ENCODE results near the gene FBXL14.

The FBXL14 gene

DNA sequence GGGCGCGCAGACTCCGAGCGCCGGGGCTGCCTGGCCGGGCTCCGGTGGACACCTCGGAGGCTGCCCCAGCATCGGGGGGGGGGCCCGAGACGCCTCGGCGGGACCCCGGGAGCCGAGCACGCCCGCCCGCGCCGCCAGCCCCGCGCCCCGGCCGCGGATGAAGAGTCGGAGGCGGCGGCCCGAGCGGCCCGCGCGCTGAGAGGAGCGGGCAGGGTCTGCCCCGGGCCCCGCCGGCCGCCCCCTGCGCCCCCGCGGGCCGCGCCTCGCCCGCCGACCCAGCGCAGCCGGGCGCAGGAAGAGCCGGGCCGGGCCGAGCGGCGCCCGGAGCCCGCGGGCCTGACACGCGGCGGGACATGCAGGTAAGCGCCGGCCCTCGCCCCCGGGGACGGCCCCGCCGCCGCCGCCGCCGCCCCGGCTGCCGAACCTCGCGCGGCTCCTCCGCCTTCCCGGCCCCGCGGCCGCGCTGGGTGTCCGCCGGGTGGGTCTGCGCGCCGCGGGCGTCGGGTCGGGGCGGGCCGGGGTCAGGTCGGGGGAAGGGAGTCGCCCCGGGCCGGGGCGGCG, 63.7 kb downstream of the FBXL14 start:
- DNase-seq (ENCODE audit: low read depth): no peak
- no peak overlapping the region for H3K4me3 ChIP-seq (ENCODE audit: low read depth, low read length)
- TF ChIP-seq, protein P1, sequence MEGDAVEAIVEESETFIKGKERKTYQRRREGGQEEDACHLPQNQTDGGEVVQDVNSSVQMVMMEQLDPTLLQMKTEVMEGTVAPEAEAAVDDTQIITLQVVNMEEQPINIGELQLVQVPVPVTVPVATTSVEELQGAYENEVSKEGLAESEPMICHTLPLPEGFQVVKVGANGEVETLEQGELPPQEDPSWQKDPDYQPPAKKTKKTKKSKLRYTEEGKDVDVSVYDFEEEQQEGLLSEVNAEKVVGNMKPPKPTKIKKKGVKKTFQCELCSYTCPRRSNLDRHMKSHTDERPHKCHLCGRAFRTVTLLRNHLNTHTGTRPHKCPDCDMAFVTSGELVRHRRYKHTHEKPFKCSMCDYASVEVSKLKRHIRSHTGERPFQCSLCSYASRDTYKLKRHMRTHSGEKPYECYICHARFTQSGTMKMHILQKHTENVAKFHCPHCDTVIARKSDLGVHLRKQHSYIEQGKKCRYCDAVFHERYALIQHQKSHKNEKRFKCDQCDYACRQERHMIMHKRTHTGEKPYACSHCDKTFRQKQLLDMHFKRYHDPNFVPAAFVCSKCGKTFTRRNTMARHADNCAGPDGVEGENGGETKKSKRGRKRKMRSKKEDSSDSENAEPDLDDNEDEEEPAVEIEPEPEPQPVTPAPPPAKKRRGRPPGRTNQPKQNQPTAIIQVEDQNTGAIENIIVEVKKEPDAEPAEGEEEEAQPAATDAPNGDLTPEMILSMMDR (IDR thresholded peaks at IDR 0.05; ENCODE audit: control insufficient read depth, extremely low read depth, insufficient read depth): no peak

DNA sequence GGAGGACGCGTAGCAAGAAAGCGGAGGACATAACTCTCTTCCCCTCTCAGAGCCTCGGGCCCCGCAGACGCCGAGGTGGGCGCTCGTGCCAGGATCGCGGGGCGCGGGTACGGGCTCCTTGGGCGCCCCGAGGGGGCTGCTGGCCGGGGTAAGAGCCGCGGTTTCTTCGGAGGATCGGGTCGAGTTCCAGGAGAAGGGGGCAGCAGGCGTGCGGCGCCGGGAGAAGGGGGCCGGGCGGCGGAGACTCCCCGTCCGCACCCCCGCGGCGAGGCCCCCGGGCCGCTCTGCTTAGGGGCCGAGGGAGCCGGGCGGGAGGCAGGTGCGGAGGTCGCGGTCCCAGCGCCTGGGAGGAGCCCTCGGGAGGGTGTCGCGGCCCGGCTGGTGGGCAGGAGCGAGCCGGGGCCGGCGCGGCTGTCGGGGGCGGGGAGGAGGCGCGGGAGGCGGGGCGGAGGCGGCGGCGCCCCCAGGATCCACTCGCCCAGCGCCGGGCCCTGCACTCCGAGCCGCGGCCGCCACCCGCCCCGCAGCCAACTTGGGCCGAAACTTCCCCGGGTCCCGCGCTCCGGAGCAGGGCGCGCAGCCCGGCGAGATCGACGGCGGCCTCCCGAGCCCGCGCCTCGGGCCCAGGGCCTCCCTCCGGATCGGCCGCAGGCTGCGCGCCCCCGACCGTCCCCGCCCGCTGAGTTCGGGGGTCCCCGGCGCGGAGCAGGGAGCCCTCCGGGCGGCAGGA, 64.4 kb downstream of the FBXL14 start:
- no peak overlapping the region for H3K4me3 ChIP-seq (ENCODE audit: low read depth, low read length)
- DNase-seq (ENCODE audit: low read depth): no peak
- TF ChIP-seq, protein P1 (IDR thresholded peaks at IDR 0.05; ENCODE audit: control insufficient read depth, extremely low read depth, insufficient read depth): no peak

DNA sequence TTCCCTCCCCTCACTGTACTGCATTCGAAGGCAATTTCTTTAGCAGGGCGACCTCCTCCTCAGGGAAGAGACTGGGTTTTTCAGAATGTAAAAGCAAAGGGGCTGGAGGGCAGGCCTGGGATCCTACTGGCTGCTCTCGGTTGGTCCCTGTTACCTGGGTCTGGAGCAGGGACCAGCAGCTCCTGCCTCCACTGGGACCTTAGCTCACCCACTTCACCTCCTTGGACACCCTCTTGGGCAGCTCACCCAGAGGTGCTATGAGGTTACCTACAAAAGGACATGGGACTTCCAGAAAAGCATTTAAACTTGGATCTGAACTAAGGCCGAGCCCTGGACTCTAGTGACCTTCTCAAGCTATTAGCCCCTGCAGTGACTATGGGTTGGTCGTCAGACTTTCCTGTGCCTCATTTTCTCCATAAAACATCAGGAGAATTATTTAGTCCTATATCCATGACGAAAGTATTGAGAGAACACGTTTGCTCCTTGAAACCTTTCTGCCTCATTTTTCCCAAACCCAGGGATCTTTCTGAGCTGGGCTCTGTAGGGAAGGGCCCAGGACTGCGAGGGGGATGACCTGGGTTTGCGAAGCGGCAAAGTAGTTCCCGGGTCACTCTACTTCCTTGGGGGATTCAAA, 65.0 kb downstream of the FBXL14 start:
- no peak for DNase-seq (ENCODE audit: low read depth)
- H3K4me3 ChIP-seq (ENCODE audit: low read depth, low read length): no peak overlapping the region
- TF ChIP-seq, protein P1 (IDR thresholded peaks at IDR 0.05; ENCODE audit: control insufficient read depth, extremely low read depth, insufficient read depth): no peak

DNA sequence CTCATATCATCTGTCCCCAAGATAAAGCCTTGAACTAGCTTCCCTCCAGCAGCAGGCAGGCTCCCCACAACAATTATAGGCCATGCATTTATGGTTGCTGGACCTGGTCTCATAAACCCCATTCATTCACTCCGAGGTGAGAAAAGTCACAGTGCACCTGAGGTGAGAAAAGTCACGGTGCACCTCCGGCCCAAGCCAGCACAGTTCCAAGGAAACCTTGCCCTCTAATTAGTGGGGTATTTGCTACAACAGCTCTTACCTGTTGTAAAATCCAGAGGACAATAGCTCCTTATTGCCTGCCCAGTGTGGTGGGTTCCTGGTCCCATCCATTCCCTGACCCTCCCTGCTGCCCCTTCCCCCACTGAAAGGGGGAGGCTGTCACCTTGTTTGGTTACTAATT, 65.6 kb downstream of the FBXL14 start:
- H3K4me3 ChIP-seq (ENCODE audit: low read depth, low read length): no peak overlapping the region
- DNase-seq (ENCODE audit: low read depth): no peak
- TF ChIP-seq, protein P1 (IDR thresholded peaks at IDR 0.05; ENCODE audit: control insufficient read depth, extremely low read depth, insufficient read depth): no peak

DNA sequence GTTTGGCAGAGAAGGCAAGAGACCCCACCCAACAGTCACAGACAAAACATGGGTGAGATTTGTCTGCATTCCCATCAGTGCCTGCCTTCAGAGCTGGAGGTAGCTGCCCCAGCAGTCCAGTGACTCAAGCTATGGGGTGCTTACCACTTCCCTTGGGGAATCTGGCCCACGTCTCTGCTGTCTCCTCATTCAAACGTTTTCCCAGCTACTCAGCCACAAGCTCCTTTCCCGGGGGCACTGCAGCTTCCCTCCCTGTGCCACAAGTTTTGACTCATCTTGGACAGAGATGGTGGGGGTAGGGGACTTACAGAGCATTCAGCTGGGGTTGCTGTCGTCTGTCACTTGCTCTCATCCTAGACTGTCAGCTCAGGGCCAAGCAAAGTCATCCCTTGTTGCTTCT, 66.6 kb downstream of the FBXL14 start:
- TF ChIP-seq, protein P1 (IDR thresholded peaks at IDR 0.05; ENCODE audit: control insufficient read depth, extremely low read depth, insufficient read depth): no peak
- H3K4me3 ChIP-seq (ENCODE audit: low read depth, low read length): no peak overlapping the region
- no peak for DNase-seq (ENCODE audit: low read depth)

DNA sequence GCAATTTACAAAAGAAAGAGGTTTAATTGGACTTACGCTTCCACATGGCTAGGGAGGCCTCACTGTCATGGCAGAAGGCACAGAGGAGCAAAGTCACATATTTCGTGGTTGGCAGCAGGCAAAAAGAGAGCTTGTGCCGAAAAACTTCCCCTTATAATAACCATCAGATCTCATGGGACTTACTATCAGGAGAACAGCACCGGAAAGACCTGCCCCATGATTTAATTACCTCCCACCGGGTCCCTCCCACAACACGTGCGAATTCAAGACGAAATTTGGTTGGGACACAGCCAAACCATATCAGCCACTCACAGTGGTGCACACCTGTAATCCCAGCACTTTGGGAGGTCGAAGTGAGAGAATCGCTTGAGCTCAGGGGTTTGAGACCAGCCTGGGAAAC, 68.5 kb downstream of the FBXL14 start:
- no peak for DNase-seq (ENCODE audit: low read depth)
- no peak overlapping the region for H3K4me3 ChIP-seq (ENCODE audit: low read depth, low read length)
- TF ChIP-seq, protein P1 (IDR thresholded peaks at IDR 0.05; ENCODE audit: control insufficient read depth, extremely low read depth, insufficient read depth): no peak
